Measurements from ENCODE around the gene CPZ.

Gene CPZ

GRCh38 chr4:8599657-8600056 is 7.1 kb downstream of the CPZ start (continued):
- TF ChIP-seq ZNF530 (tag by site-specific recombination; IDR thresholded peaks at IDR 0.05; ENCODE audit: low read depth) (no peak), HOXA7 (CRISPR knock-in tag; IDR thresholded peaks at IDR 0.05; ENCODE audit: borderline replicate concordance) (no peak), YY1 (tag by site-specific recombination; IDR thresholded peaks at IDR 0.05) (no peak), ZBTB20 (tag by site-specific recombination; IDR thresholded peaks at IDR 0.05) (peak; percentile 83), ZSCAN18 (tag by site-specific recombination; IDR thresholded peaks at IDR 0.05) (no peak), ZNF155 (tag by site-specific recombination; IDR thresholded peaks at IDR 0.05) (no peak), CTCF (tag by site-specific recombination; IDR thresholded peaks at IDR 0.05) (no peak), ZNF16 (tag by site-specific recombination; IDR thresholded peaks at IDR 0.05; ENCODE audit: low read depth) (no peak), ZNF658 (tag by site-specific recombination; IDR thresholded peaks at IDR 0.05) (no peak), SP3 (tag by site-specific recombination; IDR thresholded peaks at IDR 0.05) (no peak), ZNF521 (tag by site-specific recombination; IDR thresholded peaks at IDR 0.05) (no peak), GLI2 (tag by site-specific recombination; IDR thresholded peaks at IDR 0.05; ENCODE audit: borderline replicate concordance, low read depth) (no peak), ZSCAN23 (tag by site-specific recombination; IDR thresholded peaks at IDR 0.05) (no peak), ZNF677 (tag by site-specific recombination; IDR thresholded peaks at IDR 0.05) (no peak), SP7 (tag by site-specific recombination; IDR thresholded peaks at IDR 0.05) (0 out of 2 replicates have a peak, but pooled peaks have one; percentile 48), ZNF23 (tag by site-specific recombination; IDR thresholded peaks at IDR 0.05; ENCODE audit: borderline replicate concordance) (no peak), ZFP37 (tag by site-specific recombination; IDR thresholded peaks at IDR 0.05) (no peak), SP2 (tag by site-specific recombination; IDR thresholded peaks at IDR 0.05) (peak; percentile 55), ZNF629 (tag by site-specific recombination; IDR thresholded peaks at IDR 0.05) (peak; percentile 59), ZBTB26 (tag by site-specific recombination; optimal IDR thresholded peaks at IDR 0.05) (no peak), PRDM2 (tag by site-specific recombination; IDR thresholded peaks at IDR 0.05; ENCODE audit: borderline replicate concordance) (no peak), ZNF214 (tag by site-specific recombination; IDR thresholded peaks at IDR 0.05; ENCODE audit: borderline replicate concordance) (no peak)
- TF ChIP-seq, protein P1, sequence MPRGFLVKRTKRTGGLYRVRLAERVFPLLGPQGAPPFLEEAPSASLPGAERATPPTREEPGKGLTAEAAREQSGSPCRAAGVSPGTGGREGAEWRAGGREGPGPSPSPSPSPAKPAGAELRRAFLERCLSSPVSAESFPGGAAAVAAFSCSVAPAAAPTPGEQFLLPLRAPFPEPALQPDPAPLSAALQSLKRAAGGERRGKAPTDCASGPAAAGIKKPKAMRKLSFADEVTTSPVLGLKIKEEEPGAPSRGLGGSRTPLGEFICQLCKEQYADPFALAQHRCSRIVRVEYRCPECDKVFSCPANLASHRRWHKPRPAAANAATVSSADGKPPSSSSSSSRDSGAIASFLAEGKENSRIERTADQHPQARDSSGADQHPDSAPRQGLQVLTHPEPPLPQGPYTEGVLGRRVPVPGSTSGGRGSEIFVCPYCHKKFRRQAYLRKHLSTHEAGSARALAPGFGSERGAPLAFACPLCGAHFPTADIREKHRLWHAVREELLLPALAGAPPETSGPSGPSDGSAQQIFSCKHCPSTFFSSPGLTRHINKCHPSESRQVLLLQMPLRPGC (tag by site-specific recombination; IDR thresholded peaks at IDR 0.05): no peak
- TF ChIP-seq, protein P2, sequence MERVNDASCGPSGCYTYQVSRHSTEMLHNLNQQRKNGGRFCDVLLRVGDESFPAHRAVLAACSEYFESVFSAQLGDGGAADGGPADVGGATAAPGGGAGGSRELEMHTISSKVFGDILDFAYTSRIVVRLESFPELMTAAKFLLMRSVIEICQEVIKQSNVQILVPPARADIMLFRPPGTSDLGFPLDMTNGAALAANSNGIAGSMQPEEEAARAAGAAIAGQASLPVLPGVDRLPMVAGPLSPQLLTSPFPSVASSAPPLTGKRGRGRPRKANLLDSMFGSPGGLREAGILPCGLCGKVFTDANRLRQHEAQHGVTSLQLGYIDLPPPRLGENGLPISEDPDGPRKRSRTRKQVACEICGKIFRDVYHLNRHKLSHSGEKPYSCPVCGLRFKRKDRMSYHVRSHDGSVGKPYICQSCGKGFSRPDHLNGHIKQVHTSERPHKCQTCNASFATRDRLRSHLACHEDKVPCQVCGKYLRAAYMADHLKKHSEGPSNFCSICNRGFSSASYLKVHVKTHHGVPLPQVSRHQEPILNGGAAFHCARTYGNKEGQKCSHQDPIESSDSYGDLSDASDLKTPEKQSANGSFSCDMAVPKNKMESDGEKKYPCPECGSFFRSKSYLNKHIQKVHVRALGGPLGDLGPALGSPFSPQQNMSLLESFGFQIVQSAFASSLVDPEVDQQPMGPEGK (tag by site-specific recombination; IDR thresholded peaks at IDR 0.05): peak; percentile 62; the same call in 1 of the 2 replicates

All from HEK293 (cell line).